Stimulated activated CD8-positive, alpha-beta memory T cell treated with anti-CD3 and anti-CD28 coated beads, Interleukin-4, amount 100 ng/mL, for 24 hours (primary cell): ENCODE data around the gene CD58.

Experiments used
- DNase-seq: peaks from one replicate; pipeline ENCODE4 v3.0.0-alpha.2; 2020; ENCODE audit warnings: low read depth

CD58 gene

GRCh38 chr1:116491700-116492357 lies 79.0 kb downstream of the CD58 start:
- DNase-seq = no peak

GRCh38 chr1:116490588-116490987 lies 80.2 kb downstream of the CD58 start:
- no peak for DNase-seq

GRCh38 chr1:116489231-116489697 lies 81.6 kb downstream of the CD58 start:
- DNase-seq = no peak

GRCh38 chr1:116488071-116488470 lies 82.8 kb downstream of the CD58 start:
- no peak for DNase-seq

- DNase-seq = no peak
Measured at GRCh38 chr1:116487583-116487982, 83.2 kb downstream of the CD58 start.

GRCh38 chr1:116487031-116487430 lies 83.8 kb downstream of the CD58 start:
- no peak for DNase-seq

GRCh38 chr1:116486424-116486823 lies 84.4 kb downstream of the CD58 start:
- DNase-seq = no peak

GRCh38 chr1:116485976-116486375 lies 84.8 kb downstream of the CD58 start:
- no peak for DNase-seq

- peak; percentile 80 for DNase-seq
Measured at GRCh38 chr1:116485071-116485735, 85.6 kb downstream of the CD58 start.

- DNase-seq = no peak
Measured at GRCh38 chr1:116483481-116484309, 87.1 kb downstream of the CD58 start.

- no peak for DNase-seq
Measured at GRCh38 chr1:116482490-116482889, 88.3 kb downstream of the CD58 start.

GRCh38 chr1:116481934-116482333 lies 88.9 kb downstream of the CD58 start:
- no peak for DNase-seq

GRCh38 chr1:116478621-116479020 lies 92.2 kb downstream of the CD58 start:
- no peak for DNase-seq

GRCh38 chr1:116477429-116477828 lies 93.4 kb downstream of the CD58 start:
- no peak for DNase-seq

GRCh38 chr1:116476321-116476720 lies 94.5 kb downstream of the CD58 start:
- no peak for DNase-seq

- no peak for DNase-seq
Measured at GRCh38 chr1:116475850-116476218, 95.0 kb downstream of the CD58 start.

- DNase-seq = no peak
Measured at GRCh38 chr1:116474921-116475849, 95.6 kb downstream of the CD58 start.

GRCh38 chr1:116472431-116472961 lies 98.3 kb downstream of the CD58 start:
- DNase-seq = no peak

GRCh38 chr1:116471241-116471640 lies 99.6 kb downstream of the CD58 start:
- no peak for DNase-seq

- no peak for DNase-seq
Measured at GRCh38 chr1:116470671-116471070, 100.2 kb downstream of the CD58 start.

GRCh38 chr1:116466810-116467557 lies 103.8 kb downstream of the CD58 start:
- DNase-seq = no peak
